NCI-H128 (cell line): ENCODE measurements around the gene PLCL1.
"Not testable (repeated sequence)": the region's sequence is repeated elsewhere in the genome, so short reads cannot be mapped to it uniquely, and the experiment has no call there.

Experiments
- DNase-seq: peaks from one replicate; lab custom pipeline; 2025; ENCODE audit not compliant: unreplicated experiment; lab: John Stamatoyannopoulos, UW

PLCL1 gene

GRCh38 chr2:198162276-198162675 lies 357.9 kb downstream of the PLCL1 start:
- DNase-seq, result no peak

- DNase-seq, result no peak
Observed at GRCh38 chr2:198164843-198165242, 360.4 kb downstream of the PLCL1 start.

- DNase-seq, result no peak
Observed at GRCh38 chr2:198165289-198165688, 360.9 kb downstream of the PLCL1 start.

GRCh38 chr2:198167346-198167745 lies 363.0 kb downstream of the PLCL1 start:
- DNase-seq, result no peak

DNA sequence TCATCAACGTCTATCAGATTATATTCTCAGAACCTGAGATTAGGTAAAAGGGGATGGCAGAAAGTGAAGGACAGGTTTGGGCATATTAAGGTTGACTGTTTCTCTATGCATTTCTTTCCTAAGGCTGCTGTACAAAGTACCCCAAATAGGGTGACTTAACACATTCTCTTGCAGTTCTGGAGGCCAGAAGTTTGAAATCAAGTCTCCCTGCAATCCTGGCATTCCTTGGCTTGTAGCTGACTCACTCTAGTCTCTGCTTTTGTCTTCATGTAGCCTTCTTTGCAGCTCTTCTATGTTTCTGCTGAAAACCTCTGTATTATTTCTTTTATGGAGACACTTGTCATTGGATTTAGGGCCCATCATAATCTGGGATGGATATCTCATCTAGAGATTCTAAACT lies 364.3 kb downstream of the PLCL1 start:
- no peak for DNase-seq

DNA sequence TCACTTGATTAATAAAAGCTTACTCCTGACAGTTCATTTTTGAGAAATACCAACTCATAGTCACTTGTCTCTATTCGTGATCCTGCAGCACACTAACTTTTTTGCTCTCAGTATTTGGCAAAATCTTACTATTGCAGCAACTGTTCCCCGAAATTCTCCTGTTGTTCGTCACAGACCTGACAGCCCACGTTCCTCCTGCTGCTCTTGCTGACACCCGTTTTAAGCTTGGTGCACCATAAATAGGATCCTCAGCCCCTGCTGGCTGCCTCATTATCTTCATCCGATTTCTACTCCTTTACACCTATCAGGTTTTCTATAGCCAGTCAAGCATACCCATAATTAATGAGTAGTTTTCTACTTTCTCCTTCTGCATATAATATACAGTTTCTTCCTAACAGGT lies 368.8 kb downstream of the PLCL1 start:
- DNase-seq, result no peak

GRCh38 chr2:198173864-198174263 lies 369.5 kb downstream of the PLCL1 start:
- DNase-seq, result no peak

- DNase-seq, result no peak
Observed at GRCh38 chr2:198175271-198175670, 370.9 kb downstream of the PLCL1 start.

- no peak for DNase-seq
Observed at GRCh38 chr2:198177040-198177439, 372.6 kb downstream of the PLCL1 start.

- DNase-seq, result no peak
Observed at GRCh38 chr2:198178766-198179165, 374.4 kb downstream of the PLCL1 start.

DNA sequence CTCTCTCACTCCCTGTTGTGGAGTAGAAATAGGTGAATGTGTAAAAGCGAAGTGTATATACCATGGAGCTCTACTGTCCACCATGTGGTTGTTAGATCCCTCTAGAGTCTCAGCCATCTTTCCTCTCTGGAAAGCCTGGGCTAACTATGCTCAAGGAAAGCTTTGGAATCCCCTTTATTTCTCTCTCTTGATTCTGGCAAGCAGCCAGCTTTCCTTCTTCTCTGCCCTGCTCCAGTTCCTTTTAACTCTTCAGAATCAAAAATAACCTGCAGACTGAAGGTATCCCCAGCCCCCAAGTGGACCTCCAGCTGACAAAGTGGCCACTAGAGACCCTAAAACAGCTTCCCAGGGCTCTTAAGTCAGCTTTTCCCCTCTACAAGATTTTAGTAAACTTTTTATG lies 381.9 kb downstream of the PLCL1 start:
- DNase-seq, result no peak

- no peak for DNase-seq
Observed at GRCh38 chr2:198187841-198188240, 383.4 kb downstream of the PLCL1 start.

DNA sequence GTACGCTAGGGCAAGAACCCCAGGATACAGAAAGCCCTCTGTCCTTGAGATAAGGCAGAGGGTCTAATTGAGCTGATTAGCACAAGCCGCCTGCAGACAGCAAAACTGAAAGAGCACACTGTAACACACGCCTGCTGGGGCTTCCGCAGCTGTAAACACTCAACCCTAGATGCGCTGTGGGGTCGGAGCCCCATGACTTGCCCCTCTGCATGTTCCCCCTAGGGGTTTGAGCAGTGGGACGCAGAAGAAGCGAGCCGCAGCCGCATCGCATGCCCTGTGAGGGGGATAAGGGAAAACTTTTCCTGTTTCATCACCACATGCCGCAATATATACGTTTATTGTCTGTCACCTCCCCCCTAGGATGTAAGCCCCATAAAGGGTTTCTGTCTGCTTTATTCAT lies 384.6 kb downstream of the PLCL1 start:
- no peak for DNase-seq

DNA sequence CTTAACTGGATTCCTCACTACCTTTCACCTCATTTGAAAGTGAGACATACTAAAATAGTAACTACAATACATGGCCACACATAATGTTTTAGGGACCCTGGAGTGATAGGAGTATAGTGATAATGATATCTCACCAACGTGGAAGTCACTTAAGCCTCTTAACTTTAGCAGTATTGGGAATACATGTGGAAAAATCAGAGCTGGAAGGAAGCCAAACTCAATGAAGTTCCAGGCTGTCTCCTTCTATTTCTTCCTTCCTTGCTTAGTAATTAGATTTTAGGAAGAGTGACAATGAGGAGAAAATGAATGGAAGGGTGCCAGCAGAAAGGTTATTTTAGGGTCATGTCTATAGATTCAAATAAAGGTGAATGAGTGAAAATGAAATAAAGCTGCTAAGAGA lies 387.3 kb downstream of the PLCL1 start:
- DNase-seq, result no peak

GRCh38 chr2:198196556-198196955 lies 392.2 kb downstream of the PLCL1 start:
- not testable (repeated sequence) for DNase-seq
